ENCODE measurements around the gene TACC3. TPM values are rescaled to one million over a fixed set of nuclear protein-coding genes. Genes with fewer than 3 reads are reported as not detected.

Gene TACC3
- total RNA-seq, 2 donors from 2014 or later: 20.6 to 99.7 TPM

GRCh38 chr4:1777822-1778641 is 56.7 kb downstream of the TACC3 start:
- intact Hi-C loops (cut with DNase I): no loop called here
- Histone ChIP-seq H3K4me1 (no peaks in the 10 kb centered on the region), H3K4me3 (no peak overlapping the region), H3K9ac (ENCODE audit: low read depth in 2 of 2, low read length in 2 of 2) (no peak overlapping the region), H3K36me3 (no peaks in the 10 kb centered on the region), H3K9me3 (no peaks in the 10 kb centered on the region), H3K27ac (no peak overlapping the region), H3K27me3 (no peaks in the 10 kb centered on the region)
- TF ChIP-seq CTCF (IDR thresholded peaks at IDR 0.05): no peak
- no peak for DNase-seq

- Histone ChIP-seq H3K9ac (ENCODE audit: low read depth in 2 of 2, low read length in 2 of 2) (no peak overlapping the region), H3K36me3 (no peaks in the 10 kb centered on the region), H3K4me1 (no peaks in the 10 kb centered on the region), H3K27ac (no peak overlapping the region), H3K27me3 (no peaks in the 10 kb centered on the region), H3K9me3 (no peaks in the 10 kb centered on the region), H3K4me3 (no peak overlapping the region)
- no peak for TF ChIP-seq CTCF (IDR thresholded peaks at IDR 0.05)
- intact Hi-C loops (cut with DNase I): no loop called here
- no peak for DNase-seq
These were observed 57.5 kb downstream of the TACC3 start for GRCh38 chr4:1778642-1779392.

- Histone ChIP-seq H3K27ac (no peak overlapping the region), H3K4me1 (no peaks in the 10 kb centered on the region), H3K9ac (ENCODE audit: low read depth in 2 of 2, low read length in 2 of 2) (no peak overlapping the region), H3K36me3 (no peaks in the 10 kb centered on the region), H3K9me3 (no peaks in the 10 kb centered on the region), H3K4me3 (no peak overlapping the region), H3K27me3 (no peaks in the 10 kb centered on the region)
- intact Hi-C loops (cut with DNase I): no loop called here
- no peak for TF ChIP-seq CTCF (IDR thresholded peaks at IDR 0.05)
- no peak for DNase-seq
These were observed 58.5 kb downstream of the TACC3 start for GRCh38 chr4:1779588-1780382.

GRCh38 chr4:1780435-1780834 is 59.1 kb downstream of the TACC3 start:
- Histone ChIP-seq H3K27me3 (no peaks in the 10 kb centered on the region), H3K27ac (no peak overlapping the region), H3K9me3 (no peaks in the 10 kb centered on the region), H3K4me1 (no peaks in the 10 kb centered on the region), H3K9ac (ENCODE audit: low read depth in 2 of 2, low read length in 2 of 2) (no peak overlapping the region), H3K4me3 (no peak overlapping the region), H3K36me3 (no peaks in the 10 kb centered on the region)
- no peak for DNase-seq
- TF ChIP-seq CTCF (IDR thresholded peaks at IDR 0.05): no peak
- intact Hi-C loops (cut with DNase I): no loop called here

GRCh38 chr4:1783015-1783414 is 61.7 kb downstream of the TACC3 start:
- Histone ChIP-seq H3K36me3 (no peaks in the 10 kb centered on the region), H3K4me3 (no peak overlapping the region), H3K27ac (no peak overlapping the region), H3K27me3 (no peaks in the 10 kb centered on the region), H3K4me1 (no peaks in the 10 kb centered on the region), H3K9me3 (no peaks in the 10 kb centered on the region), H3K9ac (ENCODE audit: low read depth in 2 of 2, low read length in 2 of 2) (no peak overlapping the region)
- DNase-seq: no peak
- TF ChIP-seq CTCF (IDR thresholded peaks at IDR 0.05): no peak
- intact Hi-C loops (cut with DNase I): no loop called here
